ENCODE data around the gene CLSTN2.

The CLSTN2 gene

GRCh38 chr3:140007081-140007480 lies 72.1 kb downstream of the CLSTN2 start:
- no peak for DNase-seq (ENCODE audit: low spot score)

GRCh38 chr3:140007911-140008869 lies 73.2 kb downstream of the CLSTN2 start:
- peak; percentile 91 for DNase-seq (ENCODE audit: low spot score)

DNA sequence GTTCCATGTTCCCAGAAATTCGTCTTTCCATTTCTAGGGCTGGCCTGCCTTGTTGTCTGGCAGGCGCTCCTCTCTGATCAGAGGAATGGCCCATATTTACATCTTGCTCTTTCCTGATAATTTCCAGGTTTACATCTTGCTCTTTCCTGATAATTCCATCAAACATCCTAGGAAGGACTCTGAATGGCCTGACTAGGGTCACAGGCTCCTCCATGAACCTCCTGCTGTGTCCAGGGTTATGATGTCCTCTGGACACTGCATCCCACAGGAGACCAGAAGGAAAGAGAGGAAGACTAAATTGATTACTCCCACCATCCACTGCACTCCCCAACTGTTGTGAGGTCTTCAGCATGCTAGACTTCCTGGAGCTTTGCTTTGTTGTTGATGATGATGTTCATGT lies 75.4 kb downstream of the CLSTN2 start:
- no peak for DNase-seq (ENCODE audit: low spot score)

GRCh38 chr3:140011086-140011485 lies 76.1 kb downstream of the CLSTN2 start:
- no peak for DNase-seq (ENCODE audit: low spot score)

- no peak for DNase-seq (ENCODE audit: low spot score)
Observed at GRCh38 chr3:140011611-140012277, 76.8 kb downstream of the CLSTN2 start.

DNA sequence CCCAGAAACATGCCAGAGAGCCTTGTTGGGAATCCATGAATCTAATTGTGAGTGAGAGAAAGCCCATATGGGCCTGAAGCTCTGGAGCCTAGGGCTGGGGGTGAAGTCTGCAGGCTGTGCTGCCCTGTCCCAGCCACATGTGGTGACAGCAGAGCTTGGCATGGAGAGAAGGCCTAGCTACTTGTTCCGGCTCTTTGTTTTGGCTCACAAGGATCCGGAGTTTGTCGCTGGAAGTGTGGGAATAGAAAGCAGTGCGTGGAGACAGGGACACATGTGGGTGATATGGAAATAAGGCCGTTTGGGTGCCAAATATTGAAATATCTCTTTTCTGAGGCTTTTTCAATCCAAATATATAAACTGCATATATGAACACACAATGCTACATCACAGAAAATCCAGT lies 78.2 kb downstream of the CLSTN2 start:
- peak; percentile 58 for DNase-seq (ENCODE audit: low spot score)

DNA sequence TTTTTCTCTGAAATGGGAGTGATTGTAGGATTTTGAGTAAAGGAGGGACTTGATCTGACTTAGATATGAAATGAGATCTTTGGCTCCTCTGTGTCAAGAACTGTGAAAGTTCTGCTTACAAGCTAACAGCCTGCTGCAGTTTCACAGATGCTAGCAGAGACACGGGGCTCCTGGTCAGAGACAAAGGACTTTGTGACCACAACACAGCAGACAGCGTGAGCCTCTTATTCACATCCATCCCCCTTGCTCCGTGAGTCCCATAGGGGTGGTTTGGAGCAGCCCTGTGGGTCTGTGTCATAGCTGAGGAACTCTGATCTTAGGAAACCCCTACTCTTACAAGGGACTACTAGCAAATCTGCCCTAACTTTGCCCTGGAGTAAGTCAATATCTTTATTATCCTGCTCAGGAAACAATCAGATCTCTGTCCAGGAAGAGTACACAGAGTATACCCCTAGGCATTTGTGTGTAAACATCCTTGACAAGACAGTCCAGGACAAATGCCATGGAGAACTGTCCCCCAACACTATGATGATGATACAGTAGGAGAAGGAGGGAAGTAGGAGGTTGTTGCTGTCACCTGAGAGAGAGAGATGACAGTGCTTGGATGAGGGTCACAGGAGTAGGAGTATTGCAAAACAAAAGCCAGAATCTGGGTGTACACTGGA lies 80.0 kb downstream of the CLSTN2 start:
- DNase-seq (ENCODE audit: low spot score) = peak; percentile 79

DNA sequence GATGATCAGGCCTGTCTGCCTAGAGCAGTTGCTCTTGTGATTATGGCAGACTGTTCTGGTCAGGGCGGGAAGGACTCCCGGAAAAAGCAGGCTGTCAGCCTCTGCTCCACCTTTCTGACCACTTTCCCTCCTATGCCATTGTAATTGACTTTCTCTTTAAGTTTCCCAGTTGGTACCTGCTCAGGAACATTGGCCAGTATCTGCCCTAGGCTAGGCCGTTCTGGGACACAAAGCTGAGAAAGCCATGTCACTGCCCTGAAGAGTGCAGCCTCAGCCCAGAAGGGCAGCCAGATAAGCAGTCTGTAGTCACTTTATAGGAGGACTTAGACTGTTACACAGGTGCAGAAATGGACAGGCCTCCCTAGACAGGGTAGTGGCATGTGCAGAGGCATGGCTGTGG lies 80.8 kb downstream of the CLSTN2 start:
- DNase-seq (ENCODE audit: low spot score) = no peak

DNA sequence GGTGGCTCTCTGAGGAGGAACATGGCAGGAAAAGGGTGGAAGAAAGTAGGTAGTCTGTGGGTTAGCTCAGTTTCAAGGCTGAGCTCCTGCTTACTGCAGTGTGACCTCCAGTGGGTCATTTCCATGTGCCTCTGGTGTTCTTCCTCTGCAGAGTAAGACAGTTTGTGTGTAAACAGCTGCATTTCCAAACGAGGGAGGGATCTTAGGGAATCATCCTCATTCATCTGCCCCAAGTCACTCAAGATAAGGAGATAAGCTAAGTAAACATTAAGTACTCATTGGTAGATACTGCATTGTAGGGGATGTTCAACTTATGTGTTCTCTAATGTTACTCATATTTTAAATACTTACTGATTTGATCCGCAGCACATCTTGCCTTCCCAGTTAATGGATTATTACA lies 83.6 kb downstream of the CLSTN2 start:
- no peak for DNase-seq (ENCODE audit: low spot score)

- DNase-seq (ENCODE audit: low spot score) = no peak
Observed at GRCh38 chr3:140019946-140020345, 85.0 kb downstream of the CLSTN2 start.

GRCh38 chr3:140020541-140020940 lies 85.6 kb downstream of the CLSTN2 start:
- DNase-seq (ENCODE audit: low spot score) = no peak

- DNase-seq (ENCODE audit: low spot score) = no peak
Observed at GRCh38 chr3:140021269-140021668, 86.3 kb downstream of the CLSTN2 start.

DNA sequence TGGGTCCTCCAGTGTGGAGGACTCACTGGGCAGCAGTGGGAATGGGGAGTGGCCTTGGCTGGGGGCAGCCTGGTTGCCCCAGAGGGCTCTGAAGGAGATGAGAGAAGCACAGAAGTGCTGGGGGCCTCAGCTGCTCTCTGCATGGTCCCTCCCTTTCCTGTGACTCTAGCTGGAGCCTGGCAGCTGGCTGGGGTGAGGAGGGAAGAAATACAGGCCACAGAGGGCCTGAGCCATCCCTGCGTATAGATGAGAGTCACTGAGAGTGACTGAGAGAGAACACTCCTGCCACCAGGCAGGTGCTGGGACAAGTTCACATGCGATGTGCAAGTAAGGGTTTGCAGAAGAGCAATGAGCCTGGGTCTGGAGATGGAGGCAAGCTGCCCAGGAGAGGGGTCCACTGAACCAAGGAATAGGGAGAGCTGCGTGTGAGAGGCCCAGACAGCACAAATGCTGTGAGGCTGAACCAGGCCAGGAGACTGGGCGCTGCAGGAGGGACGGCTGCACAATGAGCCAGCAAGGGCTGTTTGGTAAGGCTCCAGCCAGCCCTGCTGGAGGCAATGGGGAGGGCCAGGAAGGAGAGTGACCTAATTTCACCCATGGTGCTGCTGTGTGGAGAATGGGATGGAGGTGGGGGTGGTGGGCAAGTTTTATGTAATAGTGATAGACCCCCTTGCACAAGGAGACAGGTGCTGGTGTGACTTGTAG lies 87.2 kb downstream of the CLSTN2 start:
- DNase-seq (ENCODE audit: low spot score) = peak; percentile 46

GRCh38 chr3:140023616-140024530 lies 88.9 kb downstream of the CLSTN2 start:
- DNase-seq (ENCODE audit: low spot score) = peak; percentile 77

- no peak for DNase-seq (ENCODE audit: low spot score)
Observed at GRCh38 chr3:140031170-140031569, 96.2 kb downstream of the CLSTN2 start.

- DNase-seq (ENCODE audit: low spot score) = no peak
Observed at GRCh38 chr3:140034058-140034457, 99.1 kb downstream of the CLSTN2 start.

DNA sequence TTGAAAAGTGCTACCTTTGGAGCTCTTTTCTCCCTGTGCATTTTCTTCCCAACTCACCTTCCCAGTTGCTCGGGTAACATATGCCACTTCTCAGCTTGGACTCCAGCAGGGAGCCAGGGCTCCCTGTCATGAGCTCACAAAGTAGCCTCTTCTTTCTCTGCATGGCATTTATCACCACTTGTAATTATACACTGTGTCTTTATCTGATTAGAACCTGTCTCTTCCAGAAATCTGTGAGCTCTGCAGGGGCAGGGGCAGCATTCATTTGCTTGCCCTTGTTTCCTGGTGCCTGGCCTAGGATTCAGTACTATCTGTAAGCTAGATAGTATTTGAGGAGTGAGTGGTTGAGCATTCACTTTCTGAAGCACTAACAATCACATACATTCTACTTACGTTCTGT lies 100.9 kb downstream of the CLSTN2 start:
- no peak for DNase-seq (ENCODE audit: low spot score)

- DNase-seq (ENCODE audit: low spot score) = no peak
Observed at GRCh38 chr3:140050396-140050795, 115.4 kb downstream of the CLSTN2 start.

DNA sequence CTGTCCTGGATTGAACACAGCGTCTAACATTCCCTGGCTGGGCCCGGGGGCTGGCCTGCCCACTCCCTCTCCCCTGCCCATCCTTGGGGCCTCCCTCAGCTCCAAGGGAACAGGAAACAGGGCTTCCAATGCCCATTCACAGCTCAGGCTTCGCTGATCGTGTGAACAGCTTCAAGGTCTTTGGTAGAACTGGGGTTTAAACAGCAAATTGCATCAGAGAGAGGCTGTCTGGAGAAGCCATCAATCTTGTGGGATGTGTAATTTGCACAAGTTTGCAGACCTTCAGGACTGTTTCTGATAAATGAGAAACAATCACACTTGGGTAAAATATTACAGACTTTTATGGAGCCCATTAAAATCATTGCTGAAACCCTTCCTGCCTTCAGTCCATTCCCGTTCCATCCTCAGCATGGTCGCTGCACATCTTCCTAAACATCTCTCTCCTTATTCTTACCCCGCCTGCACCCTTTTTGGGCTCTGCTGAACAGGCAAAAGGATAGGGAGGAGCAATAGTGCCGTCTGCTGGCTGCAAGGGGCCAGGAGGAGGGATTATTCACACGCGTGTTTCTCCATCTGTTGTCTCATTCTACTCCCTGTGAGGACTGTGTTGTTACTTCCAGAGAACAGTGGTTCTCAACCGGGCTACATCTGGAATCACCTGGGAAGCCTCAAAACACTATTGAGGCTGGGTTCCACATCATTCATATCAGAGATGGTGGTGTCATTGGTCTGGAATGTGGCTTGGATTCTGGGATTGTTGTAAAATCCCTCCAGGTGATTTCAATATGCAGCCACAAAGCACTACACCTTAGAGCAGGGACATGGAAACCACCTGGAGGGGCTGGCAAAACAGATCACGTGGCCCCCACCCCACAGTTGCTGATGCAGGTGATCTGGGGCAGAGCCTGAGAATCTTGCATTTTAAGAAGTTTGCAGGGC lies 116.3 kb downstream of the CLSTN2 start:
- peak; percentile 72 for DNase-seq (ENCODE audit: low spot score)

Measured in pons (tissue), 1 donor.